OCI-M2 (cell line): ENCODE data around the gene UPF3A.
"Not testable (repeated sequence)": the region's sequence is repeated elsewhere in the genome, so short reads cannot be mapped to it uniquely, and the experiment has no call there.

Source experiments
- DNase-seq: peaks from one replicate; lab custom pipeline; 2025; ENCODE audit not compliant: unreplicated experiment; lab: John Stamatoyannopoulos, UW

Gene UPF3A

DNA sequence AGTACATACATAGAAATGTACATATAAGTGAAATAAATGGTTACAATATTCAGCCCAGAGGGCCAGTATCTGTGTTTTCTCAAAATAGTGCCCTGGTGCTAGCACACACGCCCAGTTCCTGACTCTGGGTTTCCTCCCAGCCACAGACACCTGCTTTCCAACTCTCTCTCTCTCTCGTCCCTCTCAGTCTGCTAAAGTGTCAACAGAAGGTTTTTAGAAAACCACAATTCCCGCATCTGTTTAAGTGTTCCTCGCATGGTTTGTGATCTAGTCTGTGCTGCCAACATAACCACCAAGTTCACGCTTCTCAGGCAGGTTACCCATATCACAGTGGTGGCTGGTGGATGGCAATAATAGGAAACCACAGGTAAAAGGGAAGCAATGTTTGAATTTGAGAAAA is 17.8 kb upstream of the UPF3A start:
- no peak for DNase-seq

DNA sequence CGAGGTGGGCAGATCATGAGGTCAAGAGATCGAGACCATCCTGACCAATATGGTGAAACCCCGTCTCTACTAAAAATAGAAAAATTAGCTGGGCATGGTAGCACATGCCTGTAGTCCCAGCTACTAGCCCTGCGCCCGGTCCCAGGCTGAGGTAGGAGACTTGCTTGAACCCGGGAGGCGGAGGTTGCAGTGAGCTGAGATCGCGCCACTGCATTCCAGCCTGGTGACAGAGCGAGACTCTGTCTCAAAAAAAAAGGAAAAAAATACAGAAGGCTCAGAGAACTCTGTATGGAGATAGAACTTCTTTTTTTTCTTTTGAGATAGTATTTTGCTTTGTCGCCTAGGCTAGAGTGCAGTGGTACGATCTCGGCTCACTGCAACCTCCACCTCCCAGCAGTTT is 17.1 kb upstream of the UPF3A start:
- not testable (repeated sequence) for DNase-seq

DNA sequence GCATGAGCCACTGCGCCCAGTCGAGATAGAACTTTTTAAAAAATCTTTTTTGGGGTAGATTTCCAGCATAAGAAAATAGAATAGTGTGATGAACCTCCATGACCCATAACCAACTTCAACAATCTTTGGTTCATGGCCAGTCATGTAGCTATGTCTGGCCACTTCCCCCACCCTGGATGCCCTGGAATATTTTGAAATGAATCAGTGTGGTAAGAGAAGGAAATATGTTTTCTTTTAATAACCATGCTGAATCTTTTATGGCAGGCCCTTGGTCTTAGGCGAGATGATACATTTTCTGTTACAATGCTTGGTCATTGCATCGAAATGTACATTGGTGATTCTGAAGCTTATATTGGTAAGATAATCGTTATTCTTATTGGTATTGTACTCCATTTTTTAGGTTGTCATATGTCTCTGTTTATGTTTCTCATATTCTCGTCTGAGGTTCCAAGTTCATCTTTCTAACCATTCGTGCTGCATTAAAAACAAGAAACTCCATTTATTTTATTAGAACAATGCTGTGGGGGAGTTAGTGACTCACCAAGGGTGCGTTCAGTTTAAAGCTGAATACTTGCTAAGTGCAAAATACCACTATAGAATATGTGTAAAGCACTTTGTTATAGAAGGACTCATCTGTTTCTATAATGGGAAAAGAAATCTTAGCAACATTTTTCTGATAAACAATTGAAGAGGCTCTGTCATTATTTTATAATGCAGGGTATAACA is 16.4 kb upstream of the UPF3A start:
- no peak for DNase-seq

DNA sequence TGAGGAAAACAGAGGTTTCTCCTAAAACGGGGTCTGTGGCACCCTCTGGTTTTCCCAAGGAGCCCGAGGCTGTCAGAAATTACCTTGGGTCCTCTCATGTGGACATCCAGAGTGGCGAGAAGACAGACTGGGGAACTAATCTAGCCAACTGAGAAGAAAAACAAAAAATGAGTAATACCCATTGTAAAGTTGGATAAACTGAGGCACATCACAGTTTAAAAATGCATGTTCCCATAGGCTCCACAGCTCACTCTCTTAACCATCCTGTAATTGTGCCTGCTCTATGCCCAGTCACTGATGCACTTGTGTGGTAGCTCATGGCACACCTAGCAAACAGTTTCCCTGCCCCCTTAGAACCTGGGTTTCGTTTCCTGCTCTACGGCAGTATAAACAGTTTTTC is 15.2 kb upstream of the UPF3A start:
- no peak for DNase-seq

DNA sequence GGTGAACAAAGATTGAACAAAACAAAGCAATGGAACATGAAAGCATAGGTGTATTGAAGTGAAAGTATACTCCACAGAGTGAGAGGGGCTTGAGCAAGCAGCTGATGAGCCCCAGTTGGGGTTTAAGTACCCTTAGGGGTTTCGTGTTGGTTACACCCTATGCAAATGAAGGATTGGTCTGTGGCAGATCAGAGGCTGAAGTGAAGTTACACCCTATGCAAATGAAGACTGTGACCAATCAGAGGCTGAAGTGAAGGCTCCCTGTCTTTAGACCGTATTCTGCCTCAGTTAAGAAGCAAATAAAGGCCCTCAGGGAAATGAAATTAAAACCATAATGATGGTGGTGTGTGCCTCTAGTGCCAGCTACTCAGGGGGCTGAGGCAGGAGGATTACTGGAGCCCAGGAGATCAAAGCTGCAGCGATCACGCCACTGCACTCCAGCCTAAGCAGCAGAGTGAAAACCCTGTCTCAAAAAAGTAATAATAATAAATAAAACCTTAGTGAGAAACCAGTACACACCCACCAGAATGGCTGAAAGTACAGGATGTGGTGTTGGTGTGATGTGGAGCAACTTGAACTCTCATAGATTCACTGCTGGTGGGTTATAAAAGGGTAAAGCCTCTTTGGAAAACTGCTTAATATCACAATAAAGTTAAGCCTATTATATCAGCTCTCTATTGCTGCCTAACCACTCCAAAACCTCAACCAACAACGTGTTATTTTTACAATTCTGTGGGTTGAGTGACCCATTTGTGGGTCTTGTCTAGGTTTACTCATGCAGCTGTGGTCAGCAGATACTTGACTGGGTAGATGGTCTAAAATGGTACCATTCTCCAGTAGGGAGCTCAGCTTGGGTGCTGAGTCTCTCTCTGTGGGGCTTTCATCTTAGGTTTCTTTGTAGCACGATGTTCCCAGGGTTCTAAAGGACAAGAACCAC is 12.8 kb upstream of the UPF3A start:
- DNase-seq: no peak

DNA sequence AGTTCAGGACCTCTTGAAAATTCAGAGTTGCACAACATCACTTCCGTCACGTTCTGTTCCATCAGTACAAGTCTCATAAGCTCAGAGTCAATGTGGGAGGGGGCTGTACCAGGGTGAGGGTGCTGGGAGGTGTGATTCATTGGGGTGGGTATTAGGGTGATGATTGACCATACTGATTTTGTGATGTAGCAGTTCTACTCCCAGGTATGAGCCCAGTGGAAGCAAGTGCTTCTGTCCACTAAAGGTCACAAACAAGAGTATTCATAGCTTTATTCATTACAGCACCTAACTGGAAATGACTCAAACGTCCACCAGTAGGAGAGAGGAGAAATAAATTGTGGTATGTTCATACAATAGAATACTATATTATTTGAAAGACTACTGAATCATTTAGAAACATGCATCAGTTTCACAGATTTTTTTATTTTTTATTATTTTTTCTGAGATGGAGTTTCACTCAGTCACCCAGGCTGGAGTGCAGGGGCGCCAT is 12.1 kb upstream of the UPF3A start:
- DNase-seq: no peak

DNA sequence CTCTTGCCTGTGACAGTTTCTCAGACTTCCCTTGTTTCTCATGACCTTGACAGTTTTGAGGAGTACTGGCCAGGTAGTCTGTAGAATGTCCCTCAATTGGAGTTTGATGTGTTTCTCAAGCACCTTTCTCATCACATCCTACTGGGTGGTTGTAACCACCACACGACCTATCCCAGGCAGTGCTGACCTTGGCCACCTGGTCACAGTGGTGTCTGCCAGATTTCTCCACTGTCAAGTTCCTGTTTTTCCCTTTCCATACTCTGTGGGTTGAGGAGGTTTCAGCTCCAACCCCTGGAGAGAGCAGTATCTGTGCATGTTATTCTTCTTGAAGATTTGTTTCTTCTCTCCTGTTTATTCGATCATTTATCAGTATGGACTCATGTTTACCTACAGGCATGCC is 8.4 kb upstream of the UPF3A start:
- DNase-seq: no peak

DNA sequence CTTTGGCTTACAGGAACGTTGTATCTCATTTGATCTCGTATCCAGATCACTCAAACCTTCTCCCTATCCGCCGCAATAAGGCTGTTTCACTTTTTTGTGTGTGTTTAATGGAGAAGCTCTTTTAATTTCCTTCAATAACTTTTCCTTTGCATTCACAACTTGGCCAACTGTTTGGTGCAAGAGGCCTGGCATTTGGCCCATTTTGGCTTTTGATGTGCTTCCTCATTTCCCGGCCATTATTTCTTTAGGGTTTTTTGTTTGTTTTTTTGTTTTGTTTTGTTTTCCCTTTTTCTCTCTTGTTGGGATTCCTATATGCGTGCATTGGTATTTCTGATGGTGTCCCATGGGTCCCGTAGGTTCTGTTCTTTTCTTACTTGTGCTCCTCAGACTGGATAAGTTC is 6.1 kb upstream of the UPF3A start:
- DNase-seq: no peak

DNA sequence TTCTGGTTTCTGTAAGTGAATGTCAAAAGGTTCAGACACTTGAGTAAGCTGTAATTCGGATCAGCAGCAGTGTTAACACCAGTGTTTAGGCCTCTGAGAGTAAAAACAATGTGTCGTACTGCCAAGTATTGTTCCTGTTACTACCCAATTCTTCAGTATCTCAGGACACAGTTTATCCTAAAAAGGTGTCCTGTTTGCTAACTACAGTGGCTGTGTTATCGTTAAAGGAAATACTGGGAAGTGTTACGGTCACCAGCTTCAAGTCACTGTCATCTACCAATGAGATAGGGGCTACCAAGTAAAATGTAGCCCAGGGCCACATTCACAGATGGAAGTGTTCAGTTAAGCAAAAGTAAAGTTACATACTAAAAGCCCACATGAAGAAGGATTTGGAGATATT is 2.3 kb upstream of the UPF3A start:
- DNase-seq: peak; percentile 8

DNA sequence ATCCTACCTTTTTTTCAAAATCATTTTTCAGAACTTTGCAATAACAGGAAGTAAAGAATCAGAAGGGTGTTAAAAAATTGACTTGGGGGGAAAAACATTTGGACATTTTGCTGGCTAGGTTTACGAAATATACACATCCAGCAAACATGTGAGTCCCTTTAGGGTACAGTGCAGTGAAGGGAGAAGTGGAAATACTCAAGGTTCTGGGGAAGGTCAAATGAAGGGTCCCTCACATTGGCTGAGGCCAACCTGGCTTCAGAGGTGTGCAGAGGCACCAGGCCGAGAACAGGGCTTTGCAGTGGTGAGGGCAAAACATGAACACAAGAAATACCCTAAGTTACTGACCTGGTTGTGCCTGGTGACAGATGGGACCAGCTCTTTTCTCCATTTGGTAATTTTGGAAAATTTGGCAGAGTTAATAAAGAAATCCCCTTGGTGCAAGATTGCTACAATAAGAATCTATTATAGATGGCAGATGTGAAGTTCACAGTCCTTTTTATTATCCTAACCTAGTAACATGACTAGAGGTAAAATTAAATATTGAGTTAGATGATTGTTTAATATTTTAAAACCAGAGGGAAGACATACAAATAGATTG is 1.5 kb upstream of the UPF3A start:
- no peak for DNase-seq

DNA sequence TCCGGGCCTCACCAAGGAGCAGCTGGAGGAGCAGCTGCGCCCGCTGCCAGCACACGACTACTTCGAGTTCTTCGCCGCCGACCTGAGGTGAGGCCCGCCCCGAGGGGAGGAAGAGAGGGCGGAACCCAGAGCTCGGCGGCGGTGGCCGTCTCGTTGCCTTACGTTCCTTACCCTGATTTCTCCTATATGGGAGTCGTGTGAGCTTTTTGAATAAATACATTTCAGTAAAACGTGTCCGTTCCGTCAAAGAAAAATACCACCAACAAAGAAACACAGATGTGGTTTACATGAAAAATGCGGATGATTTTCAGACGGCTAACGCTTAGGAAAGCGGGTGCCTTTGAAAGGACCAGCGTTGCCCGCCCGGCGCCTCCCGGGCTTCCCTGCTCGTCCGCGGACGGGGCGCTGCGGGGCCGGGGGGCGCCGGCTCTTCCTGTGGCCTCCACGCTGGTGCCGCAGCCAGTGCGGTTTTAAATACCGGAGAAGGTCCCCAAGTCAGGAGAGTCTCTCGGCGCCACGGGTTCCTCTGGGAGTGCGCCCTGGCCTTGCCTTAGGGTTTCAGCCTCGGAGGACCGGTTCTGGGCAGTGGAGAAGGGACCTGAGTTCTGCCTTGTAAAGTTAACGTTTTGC is 755 bp downstream of the UPF3A start:
- DNase-seq: no peak

DNA sequence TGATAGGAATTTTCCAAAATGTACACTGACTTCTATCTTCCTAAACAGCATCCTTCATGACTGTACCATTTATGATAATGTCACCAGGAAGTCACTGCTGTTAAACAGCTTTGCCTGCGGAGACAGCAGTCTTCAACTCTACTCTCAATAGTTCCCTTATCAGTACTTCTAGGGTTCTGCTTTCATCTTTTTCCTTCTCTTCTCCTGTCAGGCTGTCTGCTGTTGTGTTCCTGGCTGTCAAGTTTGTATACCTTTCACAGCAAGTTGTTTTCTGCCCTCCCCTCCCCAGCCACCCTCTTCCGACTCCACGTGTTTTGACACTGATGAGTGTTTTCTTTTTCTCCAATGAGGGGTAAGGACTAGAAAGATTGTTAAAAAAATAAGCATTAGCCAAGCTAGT is 2.2 kb downstream of the UPF3A start:
- DNase-seq: peak; percentile 14

DNA sequence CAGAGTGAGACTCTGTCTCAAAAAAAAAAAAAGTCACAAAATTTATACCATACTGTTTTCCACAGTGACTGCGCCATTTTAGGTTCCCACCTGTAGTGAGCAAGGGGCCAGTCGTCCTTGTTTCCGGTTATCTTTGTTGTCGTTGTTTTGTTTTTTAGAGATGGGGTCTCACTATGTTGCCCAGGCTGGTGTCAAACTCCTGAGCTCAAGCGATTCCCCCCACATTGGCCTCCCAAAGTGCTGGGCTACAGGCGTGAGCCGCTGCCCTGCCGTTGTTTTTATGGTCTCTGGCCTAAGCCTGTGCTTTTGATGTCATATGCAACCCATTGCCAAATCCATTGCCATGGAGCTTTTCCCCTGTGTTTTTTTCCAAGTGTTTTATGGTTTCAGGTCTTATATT is 3.3 kb downstream of the UPF3A start:
- DNase-seq: no peak

DNA sequence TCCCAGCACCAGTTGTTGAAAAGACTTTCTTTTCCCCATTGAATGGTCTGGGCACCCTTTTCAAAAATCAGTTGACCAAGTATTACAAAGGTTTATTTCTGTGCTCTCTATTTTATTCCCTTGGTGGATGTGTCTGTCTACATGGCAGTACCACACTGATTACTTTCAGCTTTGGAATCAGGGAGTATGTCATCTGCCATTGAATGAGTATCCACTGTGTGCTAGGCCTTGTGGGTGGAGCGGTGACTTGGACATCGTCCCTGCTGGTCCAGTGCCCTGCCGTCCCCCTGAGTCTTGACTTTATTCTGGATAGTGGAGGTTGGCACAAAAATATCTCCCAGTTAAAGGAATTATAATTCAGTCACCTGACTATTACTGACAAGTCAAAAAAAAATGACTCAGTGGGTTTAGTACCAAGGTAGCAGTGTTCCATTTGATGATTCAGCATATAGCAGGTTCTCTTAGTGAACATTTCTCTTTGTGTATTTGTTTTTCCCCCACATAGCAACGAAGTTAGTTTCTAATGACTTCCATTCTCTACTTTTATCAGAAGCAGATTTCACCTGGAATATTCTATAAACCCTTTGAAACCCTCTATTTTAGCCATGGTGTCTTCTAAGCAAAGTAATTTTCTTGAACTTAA is 3.9 kb downstream of the UPF3A start:
- DNase-seq: no peak

DNA sequence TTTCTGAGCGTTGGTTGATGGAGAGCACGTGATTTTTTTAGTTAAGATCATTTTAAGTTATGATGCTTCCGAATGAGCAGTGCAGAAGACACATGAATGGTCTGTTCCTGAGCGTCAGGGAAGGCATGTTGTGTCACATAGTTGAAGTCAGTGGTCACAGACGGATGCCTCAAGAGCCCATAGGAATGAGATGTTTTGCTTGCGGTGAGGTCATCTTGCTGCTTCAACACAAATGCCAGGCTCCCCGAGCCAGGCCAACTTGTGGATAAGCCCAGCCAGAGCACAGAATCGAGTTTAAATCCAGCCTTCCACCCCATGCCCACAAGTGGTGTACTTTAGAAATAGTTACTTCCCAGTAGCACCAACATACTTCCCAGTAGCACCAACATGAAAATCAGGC is 5.4 kb downstream of the UPF3A start:
- no peak for DNase-seq

DNA sequence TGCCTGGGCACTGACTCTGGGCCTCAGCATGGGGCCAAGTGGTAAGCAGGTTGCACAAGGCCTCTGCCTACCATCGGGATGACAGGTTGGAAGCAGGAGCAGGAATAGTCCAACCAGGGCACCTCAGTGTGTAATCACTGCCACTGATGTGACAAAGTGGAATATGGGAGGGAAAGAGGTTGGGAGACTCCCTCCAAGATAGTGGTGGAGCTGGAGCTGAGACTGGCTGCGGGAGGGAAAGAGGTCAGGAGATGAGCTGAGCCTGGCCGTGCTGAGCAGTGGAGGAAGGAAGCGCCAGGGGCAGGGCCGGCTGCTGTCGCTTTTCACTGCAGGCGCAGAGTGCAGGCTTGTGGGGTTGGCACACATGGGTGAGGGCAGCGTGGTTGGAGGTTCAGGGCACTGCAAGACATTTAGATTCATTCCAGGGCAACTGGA is 6.8 kb downstream of the UPF3A start:
- DNase-seq: no peak

DNA sequence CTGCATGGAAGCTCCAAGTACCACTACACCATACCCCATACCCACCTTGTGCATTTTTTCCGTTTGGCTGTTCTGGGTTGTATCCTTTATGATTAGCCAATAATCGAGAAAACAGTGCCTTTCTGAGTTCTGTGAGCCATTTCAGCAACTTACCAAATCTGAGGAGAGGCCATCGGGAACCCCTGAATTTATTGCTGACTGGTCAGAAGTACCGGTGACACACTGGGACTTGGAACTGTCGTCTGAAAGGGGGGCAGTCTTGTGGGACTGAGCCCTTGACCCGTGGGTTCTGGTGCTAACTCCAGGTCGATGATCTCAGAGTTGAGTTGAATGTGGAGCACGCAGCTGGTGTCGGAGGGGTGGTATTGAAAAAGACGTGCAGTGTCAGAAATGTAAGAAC is 15.0 kb downstream of the UPF3A start:
- DNase-seq: no peak

DNA sequence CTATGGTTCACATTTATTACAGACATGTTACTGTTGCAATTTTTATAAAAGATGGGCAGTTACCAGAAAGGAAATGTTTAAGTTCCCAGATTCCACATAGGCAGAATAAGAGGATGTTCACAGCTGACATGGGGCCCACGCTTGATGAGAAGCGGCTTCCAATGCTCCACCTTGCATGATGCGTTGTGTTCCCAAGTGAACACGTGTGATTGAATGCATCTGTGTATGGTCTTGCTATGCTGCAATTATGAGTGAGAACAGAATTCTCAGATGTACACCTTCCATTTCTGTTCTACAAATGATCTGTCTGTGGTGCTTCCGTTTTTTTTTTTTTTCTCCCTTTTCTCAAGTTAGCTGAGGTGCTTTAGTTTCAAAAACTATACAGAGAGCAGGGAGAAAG is 15.5 kb downstream of the UPF3A start:
- no peak for DNase-seq

DNA sequence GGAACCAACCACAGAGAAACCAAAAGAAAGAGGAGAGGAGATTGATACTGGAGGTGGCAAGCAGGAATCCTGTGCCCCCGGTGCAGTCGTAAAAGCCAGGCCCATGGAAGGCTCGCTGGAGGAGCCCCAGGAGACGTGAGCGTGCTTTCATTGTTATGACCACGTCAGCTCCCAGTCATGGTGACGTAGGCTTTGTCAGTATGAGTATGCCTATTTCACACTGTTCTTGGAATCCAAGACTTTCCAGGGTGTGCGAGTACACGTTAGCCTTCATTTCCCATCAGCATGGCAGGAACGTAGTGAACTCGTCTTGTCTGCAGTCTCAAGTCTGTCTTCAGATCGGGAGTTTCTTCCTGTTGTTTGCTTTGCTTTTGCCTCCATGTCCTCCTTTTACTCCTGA is 17.5 kb downstream of the UPF3A start:
- DNase-seq: no peak

DNA sequence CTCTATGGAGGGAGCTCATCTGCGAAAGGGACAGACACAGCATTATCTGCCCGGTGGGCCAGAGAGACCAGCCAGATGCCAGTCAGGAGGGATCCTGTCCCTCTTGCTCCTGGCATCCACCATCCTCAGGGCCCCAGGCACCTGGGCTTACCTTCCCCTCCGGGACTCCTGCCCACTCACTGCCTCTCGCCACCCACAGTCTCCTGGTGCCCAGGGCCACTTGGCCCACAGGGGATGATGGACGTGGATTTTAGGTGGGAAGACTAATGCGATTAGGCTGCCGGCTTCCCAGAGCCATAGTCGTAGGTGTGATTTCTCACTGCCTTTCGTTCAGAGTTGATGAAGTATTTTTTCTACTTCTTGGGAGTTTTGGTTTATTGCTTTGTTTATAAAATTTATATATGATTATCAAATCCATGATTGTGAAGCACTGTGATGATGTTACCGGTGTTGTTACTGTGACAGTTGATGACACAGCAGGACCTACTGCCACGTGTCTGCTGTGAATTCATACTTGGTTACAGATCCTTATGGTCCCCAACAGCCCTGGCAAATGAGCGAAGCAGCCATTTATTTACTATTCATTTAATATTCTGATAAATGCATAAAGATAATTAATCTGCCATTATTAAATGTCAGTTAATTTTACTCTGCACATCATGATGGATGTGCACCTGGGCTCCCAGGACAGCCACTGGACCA is 18.4 kb downstream of the UPF3A start:
- no peak for DNase-seq
